Choroid plexus epithelial cell (primary cell): ENCODE results near the gene KCNK6.

ENCODE experiments used
- DNase-seq: peaks from one replicate; pipeline ENCODE4 v3.0.0-alpha.2; 2010; ENCODE audit warnings: low read depth
- H3K4me3 ChIP-seq: 2 replicates; pipeline ENCODE4 v1.5.1; 2011; ENCODE audit warnings: low read depth, mild to moderate bottlenecking, control low read depth, low read length, moderate library complexity
- CTCF ChIP-seq: conservative IDR thresholded peaks from 2 replicates; pipeline ENCODE4 v1.5.1; 2011; ENCODE audit warnings: low read depth, mild to moderate bottlenecking, control low read depth, inconsistent platforms, low read length, moderate library complexity

The KCNK6 gene

GRCh38 chr19:38307076-38307475, 12.6 kb upstream of the KCNK6 start:
- no peak for DNase-seq

GRCh38 chr19:38307597-38307996, 12.0 kb upstream of the KCNK6 start:
- DNase-seq = no peak
- no peak overlapping the region for H3K4me3 ChIP-seq
- TF ChIP-seq CTCF = no peak

More at GRCh38 chr19:38307076-38307475, 12.6 kb upstream of the KCNK6 start:
- no peak overlapping the region for H3K4me3 ChIP-seq
- TF ChIP-seq CTCF = no peak

- TF ChIP-seq CTCF = no peak
- DNase-seq = no peak
- no peak overlapping the region for H3K4me3 ChIP-seq
These were observed 11.5 kb upstream of the KCNK6 start for GRCh38 chr19:38308006-38308766.

- no peak for DNase-seq
- no peak overlapping the region for H3K4me3 ChIP-seq
- no peak for TF ChIP-seq CTCF
These were observed 10.6 kb upstream of the KCNK6 start for GRCh38 chr19:38308926-38309614.

- no peak for TF ChIP-seq CTCF
- no peak overlapping the region for H3K4me3 ChIP-seq
- DNase-seq = no peak
These were observed 9.9 kb upstream of the KCNK6 start for GRCh38 chr19:38309615-38310278.

- no peak overlapping the region for H3K4me3 ChIP-seq
- TF ChIP-seq CTCF = no peak
- DNase-seq = no peak
These were observed 9.4 kb upstream of the KCNK6 start for GRCh38 chr19:38310279-38310670.
